ENCODE data around the gene DDR1.

DDR1 gene

GRCh38 chr6:30837870-30838269 is 46.4 kb upstream of the DDR1 start:
- ATAC-seq = peak; percentile 54
- peak; percentile 43; the same call in 1 of the 2 replicates for TF ChIP-seq ZFP3 (CRISPR knock-in tag; IDR thresholded peaks at IDR 0.05)
- no peak for TF ChIP-seq TOX (CRISPR knock-in tag; IDR thresholded peaks at IDR 0.05; ENCODE audit: borderline replicate concordance)
- peak; percentile 60; the same call in 1 of the 2 replicates for TF ChIP-seq CREB5 (CRISPR knock-in tag; IDR thresholded peaks at IDR 0.05; ENCODE audit: low read depth)
- TF ChIP-seq, protein P1, sequence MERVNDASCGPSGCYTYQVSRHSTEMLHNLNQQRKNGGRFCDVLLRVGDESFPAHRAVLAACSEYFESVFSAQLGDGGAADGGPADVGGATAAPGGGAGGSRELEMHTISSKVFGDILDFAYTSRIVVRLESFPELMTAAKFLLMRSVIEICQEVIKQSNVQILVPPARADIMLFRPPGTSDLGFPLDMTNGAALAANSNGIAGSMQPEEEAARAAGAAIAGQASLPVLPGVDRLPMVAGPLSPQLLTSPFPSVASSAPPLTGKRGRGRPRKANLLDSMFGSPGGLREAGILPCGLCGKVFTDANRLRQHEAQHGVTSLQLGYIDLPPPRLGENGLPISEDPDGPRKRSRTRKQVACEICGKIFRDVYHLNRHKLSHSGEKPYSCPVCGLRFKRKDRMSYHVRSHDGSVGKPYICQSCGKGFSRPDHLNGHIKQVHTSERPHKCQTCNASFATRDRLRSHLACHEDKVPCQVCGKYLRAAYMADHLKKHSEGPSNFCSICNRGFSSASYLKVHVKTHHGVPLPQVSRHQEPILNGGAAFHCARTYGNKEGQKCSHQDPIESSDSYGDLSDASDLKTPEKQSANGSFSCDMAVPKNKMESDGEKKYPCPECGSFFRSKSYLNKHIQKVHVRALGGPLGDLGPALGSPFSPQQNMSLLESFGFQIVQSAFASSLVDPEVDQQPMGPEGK (CRISPR knock-in tag; IDR thresholded peaks at IDR 0.05; ENCODE audit: borderline replicate concordance) = peak; percentile 23; the same call in 1 of the 2 replicates
- no peak for TF ChIP-seq ZNF565 (CRISPR knock-in tag; conservative IDR thresholded peaks at IDR 0.05; ENCODE audit: low read depth)
- 0 out of 2 replicates have a peak, but pooled peaks have one; percentile 29 for TF ChIP-seq CSDC2 (CRISPR knock-in tag; IDR thresholded peaks at IDR 0.05)
- peak; percentile 93 for TF ChIP-seq ISL1 (CRISPR knock-in tag; IDR thresholded peaks at IDR 0.05)
- peak; percentile 83; the same call in 1 of the 2 replicates for TF ChIP-seq SNAI2 (CRISPR knock-in tag; IDR thresholded peaks at IDR 0.05)
- no peak for TF ChIP-seq TCF4 (CRISPR knock-in tag; IDR thresholded peaks at IDR 0.05; ENCODE audit: borderline replicate concordance)

GRCh38 chr6:30839671-30840070 is 44.6 kb upstream of the DDR1 start:
- ATAC-seq = no peak
- TF ChIP-seq ESRRG (CRISPR knock-in tag; IDR thresholded peaks at IDR 0.05) = no peak
- TF ChIP-seq, protein P2, sequence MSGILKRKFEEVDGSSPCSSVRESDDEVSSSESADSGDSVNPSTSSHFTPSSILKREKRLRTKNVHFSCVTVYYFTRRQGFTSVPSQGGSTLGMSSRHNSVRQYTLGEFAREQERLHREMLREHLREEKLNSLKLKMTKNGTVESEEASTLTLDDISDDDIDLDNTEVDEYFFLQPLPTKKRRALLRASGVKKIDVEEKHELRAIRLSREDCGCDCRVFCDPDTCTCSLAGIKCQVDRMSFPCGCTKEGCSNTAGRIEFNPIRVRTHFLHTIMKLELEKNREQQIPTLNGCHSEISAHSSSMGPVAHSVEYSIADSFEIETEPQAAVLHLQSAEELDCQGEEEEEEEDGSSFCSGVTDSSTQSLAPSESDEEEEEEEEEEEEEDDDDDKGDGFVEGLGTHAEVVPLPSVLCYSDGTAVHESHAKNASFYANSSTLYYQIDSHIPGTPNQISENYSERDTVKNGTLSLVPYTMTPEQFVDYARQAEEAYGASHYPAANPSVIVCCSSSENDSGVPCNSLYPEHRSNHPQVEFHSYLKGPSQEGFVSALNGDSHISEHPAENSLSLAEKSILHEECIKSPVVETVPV (CRISPR knock-in tag; IDR thresholded peaks at IDR 0.05) = no peak
- TF ChIP-seq CREB5 (CRISPR knock-in tag; IDR thresholded peaks at IDR 0.05; ENCODE audit: low read depth) = no peak
- no peak for TF ChIP-seq ZFP30 (CRISPR knock-in tag; IDR thresholded peaks at IDR 0.05)
- TF ChIP-seq RARB (CRISPR knock-in tag; IDR thresholded peaks at IDR 0.05) = no peak
- TF ChIP-seq, protein P1 (CRISPR knock-in tag; IDR thresholded peaks at IDR 0.05; ENCODE audit: borderline replicate concordance) = no peak
- no peak for TF ChIP-seq OSR1 (CRISPR knock-in tag; IDR thresholded peaks at IDR 0.05)
- TF ChIP-seq ZNF565 (CRISPR knock-in tag; conservative IDR thresholded peaks at IDR 0.05; ENCODE audit: low read depth) = no peak
- TF ChIP-seq, protein P3, sequence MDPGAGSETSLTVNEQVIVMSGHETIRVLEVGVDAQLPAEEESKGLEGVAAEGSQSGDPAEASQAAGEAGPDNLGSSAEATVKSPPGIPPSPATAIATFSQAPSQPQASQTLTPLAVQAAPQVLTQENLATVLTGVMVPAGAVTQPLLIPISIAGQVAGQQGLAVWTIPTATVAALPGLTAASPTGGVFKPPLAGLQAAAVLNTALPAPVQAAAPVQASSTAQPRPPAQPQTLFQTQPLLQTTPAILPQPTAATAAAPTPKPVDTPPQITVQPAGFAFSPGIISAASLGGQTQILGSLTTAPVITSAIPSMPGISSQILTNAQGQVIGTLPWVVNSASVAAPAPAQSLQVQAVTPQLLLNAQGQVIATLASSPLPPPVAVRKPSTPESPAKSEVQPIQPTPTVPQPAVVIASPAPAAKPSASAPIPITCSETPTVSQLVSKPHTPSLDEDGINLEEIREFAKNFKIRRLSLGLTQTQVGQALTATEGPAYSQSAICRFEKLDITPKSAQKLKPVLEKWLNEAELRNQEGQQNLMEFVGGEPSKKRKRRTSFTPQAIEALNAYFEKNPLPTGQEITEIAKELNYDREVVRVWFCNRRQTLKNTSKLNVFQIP (CRISPR knock-in tag; IDR thresholded peaks at IDR 0.05; ENCODE audit: borderline replicate concordance, low read depth) = no peak
- no peak for TF ChIP-seq BACH2 (CRISPR knock-in tag; IDR thresholded peaks at IDR 0.05; ENCODE audit: borderline replicate concordance)
- no peak for TF ChIP-seq PPARA (CRISPR knock-in tag; IDR thresholded peaks at IDR 0.05; ENCODE audit: borderline replicate concordance)
- TF ChIP-seq TCF4 (CRISPR knock-in tag; IDR thresholded peaks at IDR 0.05; ENCODE audit: borderline replicate concordance) = no peak
- no peak for TF ChIP-seq SNAI2 (CRISPR knock-in tag; IDR thresholded peaks at IDR 0.05)
- TF ChIP-seq ARNTL (CRISPR knock-in tag; IDR thresholded peaks at IDR 0.05; ENCODE audit: borderline replicate concordance, low read depth) = no peak
- TF ChIP-seq CSDC2 (CRISPR knock-in tag; IDR thresholded peaks at IDR 0.05) = no peak
- no peak for TF ChIP-seq ZNF8 (CRISPR knock-in tag; IDR thresholded peaks at IDR 0.05)
- TF ChIP-seq TSHZ2 (CRISPR knock-in tag; IDR thresholded peaks at IDR 0.05) = no peak
- TF ChIP-seq ZFP3 (CRISPR knock-in tag; IDR thresholded peaks at IDR 0.05) = no peak
- TF ChIP-seq ZNF70 (CRISPR knock-in tag; IDR thresholded peaks at IDR 0.05) = no peak
